Lung (tissue), 12 donors: Measurements from ENCODE around the gene DNAL1. TPM values are rescaled to one million over a fixed set of nuclear protein-coding genes. Genes with fewer than 3 reads are reported as not detected.

Experiments
- ATAC-seq: fragments of 200-7000 bp; cut with Tn5 transposase; one replicate; pipeline ENCODE4 v1.9.1; 2020; ENCODE audit warnings: moderate number of reproducible peaks; ENCODE audit not compliant: insufficient read depth, low FRiP score
- DNase-seq, 3 donors: peaks; one replicate each; pipeline ENCODE4 v3.0.0-alpha.2; 2013 to 2017
- H3K27ac ChIP-seq, 2 donors: one replicate each; pipeline ENCODE4 v1.5.1; 2013; ENCODE audit warnings: mild to moderate bottlenecking in 2 of 2, moderate library complexity in 2 of 2, control low read depth in 1 of 2, inconsistent platforms in 1 of 2, low read depth in 1 of 2, low read length in 1 of 2
- H3K27me3 ChIP-seq, 3 donors: one replicate each; pipeline ENCODE4 v1.5.1; 2013; ENCODE audit warnings: low read length in 2 of 3; ENCODE audit not compliant: control insufficient read depth in 3 of 3, insufficient read depth in 3 of 3
- H3K36me3 ChIP-seq, 4 donors: one replicate each; pipeline ENCODE4 v1.5.1; 2013; ENCODE audit warnings: low read length in 4 of 4, mild to moderate bottlenecking in 1 of 4, moderate library complexity in 1 of 4; ENCODE audit not compliant: control insufficient read depth in 4 of 4, insufficient read depth in 4 of 4
- H3K4me1 ChIP-seq, 5 donors: one replicate each; pipeline ENCODE4 v1.5.1; 2013; ENCODE audit warnings: low read length in 5 of 5, mild to moderate bottlenecking in 2 of 5, moderate library complexity in 1 of 5; ENCODE audit not compliant: control insufficient read depth in 5 of 5, insufficient read depth in 5 of 5
- H3K4me3 ChIP-seq: one replicate; pipeline ENCODE4 v1.5.1; 2013; ENCODE audit warnings: mild to moderate bottlenecking, control low read depth, moderate library complexity
- H3K9ac ChIP-seq, 2 donors: one replicate each; pipeline ENCODE4 v1.5.1; 2013; ENCODE audit warnings: low read length in 2 of 2, control low read depth in 1 of 2; ENCODE audit not compliant: insufficient read depth in 1 of 2
- H3K9me3 ChIP-seq, 4 donors: one replicate each; pipeline ENCODE4 v1.5.1; 2013; ENCODE audit warnings: low read length in 3 of 4, mild to moderate bottlenecking in 1 of 4, moderate library complexity in 1 of 4; ENCODE audit not compliant: control insufficient read depth in 4 of 4, insufficient read depth in 3 of 4
- CTCF ChIP-seq: IDR thresholded peaks from 2 replicates; pipeline ENCODE4 v1.5.1; 2012; ENCODE audit warnings: mild to moderate bottlenecking; ENCODE audit errors: control extremely low read depth, extremely low read depth
- WGBS, 2 donors: extraction: QIAGEN DNeasy Blood & Tissue Kit; methylation state at CpG; one replicate each; pipeline ENCODE4 v1.1.7; 2013; 5-methylcytosine and 5-hydroxymethylcytosine counted together
- polyA plus RNA-seq, 2 donors: library from polyadenylated mRNA; stranded (reverse); fragments of 200-250 nt; gene quantifications; one replicate each; pipeline ENCODE4 v1.2.1, GENCODE V29; 2013
- total RNA-seq, 2 donors: library from RNA; depleted of rRNA in 1 of 2; stranded (reverse); fragments of >200 nt in 1 of 2; gene quantifications; one replicate each; pipeline ENCODE4 v1.2.1, GENCODE V29; 2014 to 2021
- donor health status: control.
- donor health status: control.
- donor health status: Bipolar disorder and iron deficiency.
- donor health status: healthy.
- donor health status: DM: yes; HTN: yes; CAD: no.

DNAL1 gene
- total and polyA plus RNA-seq, 4 donors = 5.7 to 25.5 (median 16.6) TPM

GRCh38 chr14:73694083-73694482 lies 49.3 kb downstream of the DNAL1 start:
- H3K9me3 ChIP-seq = no peaks in the 10 kb centered on the region
- H3K27me3 ChIP-seq = no peaks in the 10 kb centered on the region
- H3K36me3 ChIP-seq = peaks cover 0 to 14% (median 6%) of the 10 kb centered on the region in 4 donors
- WGBS, 2 donors = 95% methylated on average over 2 of the region's 2 CpGs
- H3K9ac ChIP-seq = no peak overlapping the region
- H3K4me3 ChIP-seq = no peak overlapping the region
- no peak overlapping the region for H3K27ac ChIP-seq
- ATAC-seq (no peak), DNase-seq (no peak)
- H3K4me1 ChIP-seq = no peaks in the 10 kb centered on the region
- no peak for TF ChIP-seq CTCF

GRCh38 chr14:73695082-73695481 lies 50.3 kb downstream of the DNAL1 start:
- 94 to 97% methylated on average over 2 of the region's 2 CpGs for WGBS, 2 donors
- Histone ChIP-seq H3K27me3 (no peaks in the 10 kb centered on the region), H3K27ac (no peak overlapping the region), H3K36me3 (peaks cover 0 to 9% (median 3%) of the 10 kb centered on the region in 4 donors), H3K4me3 (no peak overlapping the region), H3K4me1 (no peaks in the 10 kb centered on the region), H3K9ac (no peak overlapping the region), H3K9me3 (no peaks in the 10 kb centered on the region)
- ATAC-seq (no peak), DNase-seq (no peak)
- no peak for TF ChIP-seq CTCF

- no peak for ATAC-seq
Observed at GRCh38 chr14:73695997-73696396, 51.2 kb downstream of the DNAL1 start.

More at GRCh38 chr14:73695997-73696396, 51.2 kb downstream of the DNAL1 start:
- no peaks in the 10 kb centered on the region for H3K9me3 ChIP-seq
- TF ChIP-seq CTCF = no peak
- H3K4me3 ChIP-seq = no peak overlapping the region
- no peak for DNase-seq
- 72 to 93% methylated on average over 2 of the region's 2 CpGs for WGBS, 2 donors
- no peaks in the 10 kb centered on the region for H3K4me1 ChIP-seq
- H3K36me3 ChIP-seq = peaks cover 0 to 9% (median 3%) of the 10 kb centered on the region in 4 donors
- no peak overlapping the region for H3K9ac ChIP-seq
- no peak overlapping the region for H3K27ac ChIP-seq
- no peaks in the 10 kb centered on the region for H3K27me3 ChIP-seq
